Measurements from ENCODE around the gene TRMT11. TPM values are rescaled to one million over a fixed set of nuclear protein-coding genes. Genes with fewer than 3 reads are reported as not detected.
"Not testable (repeated sequence)": the region's sequence is repeated elsewhere in the genome, so short reads cannot be mapped to it uniquely, and the experiment has no call there.

TRMT11 gene
- polyA plus RNA-seq, 1 donor (not counting 4 experiments of a cell fraction or from before 2014, with no cell fraction given), result 23.0 TPM

DNA sequence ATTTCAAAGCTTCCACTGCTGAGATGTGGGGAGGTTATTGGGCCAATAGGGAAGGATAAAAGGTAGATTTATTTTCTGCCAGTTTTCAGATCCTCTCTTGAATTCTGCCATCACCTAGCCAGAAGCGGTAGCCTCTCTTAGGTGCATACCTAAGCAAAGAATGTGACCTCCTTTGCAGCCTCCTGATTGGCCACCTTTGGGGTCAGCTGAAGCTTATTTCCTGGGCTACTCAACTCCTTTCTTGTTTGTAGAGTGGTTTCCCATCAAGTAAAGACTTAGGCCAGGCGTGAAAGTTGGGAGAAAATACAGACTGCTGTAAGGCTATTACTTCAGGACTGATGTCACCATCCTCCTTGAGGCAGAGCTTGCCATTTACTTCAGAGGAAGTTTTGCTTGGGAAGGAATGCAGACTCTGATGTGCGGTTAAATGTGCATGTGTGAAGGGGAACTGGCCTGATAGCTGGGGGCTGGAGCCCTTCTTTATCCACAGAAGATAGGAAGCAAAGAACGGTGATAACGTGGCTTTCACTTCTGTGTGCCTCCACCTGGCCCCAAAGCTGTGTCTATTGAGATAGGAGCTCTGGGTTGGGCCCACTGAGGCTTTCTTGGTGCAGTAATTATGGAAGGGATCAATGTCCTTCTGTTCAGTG lies 70.1 kb downstream of the TRMT11 start:
- Histone ChIP-seq H3K27me3 (ENCODE audit: control insufficient read depth, extremely low read depth, insufficient read depth, low read length) (no peaks in the 10 kb centered on the region), H3K27ac (ENCODE audit: control insufficient read depth, insufficient read depth, low read length) (no peak overlapping the region), H3K4me3 (ENCODE audit: control insufficient read depth in 2 of 3, extremely low read depth in 1 of 3, insufficient read depth in 2 of 3, low read depth in 1 of 3, low read length in 3 of 3) (no peak overlapping the region), H3K9me1 (ENCODE audit: control insufficient read depth, extremely low read depth, insufficient read depth, low read length) (no peaks in the 10 kb centered on the region), H3K4me1 (ENCODE audit: control insufficient read depth, extremely low read depth, insufficient read depth, low read length) (no peaks in the 10 kb centered on the region), H3K4me2 (ENCODE audit: control insufficient read depth, extremely low read depth, insufficient read depth, low read depth, low read length) (no peak overlapping the region), H4K20me1 (ENCODE audit: control insufficient read depth, extremely low read depth, insufficient read depth, low read length) (no peaks in the 10 kb centered on the region), H3K9me3 (ENCODE audit: control insufficient read depth, low read depth, low read length) (no peaks in the 10 kb centered on the region), H3K79me2 (ENCODE audit: control insufficient read depth, insufficient read depth, low read length) (no peaks in the 10 kb centered on the region), H2AFZ (ENCODE audit: control insufficient read depth, low read length) (no peak overlapping the region), H3K36me3 (ENCODE audit: control insufficient read depth in 2 of 2, extremely low read depth in 1 of 2, insufficient read depth in 2 of 2, low read length in 2 of 2) (peaks cover 2 to 6% of the 10 kb centered on the region in 2 experiments), H3K9ac (ENCODE audit: control insufficient read depth, extremely low read depth, insufficient read depth, low read length) (no peak overlapping the region)
- FAIRE-seq (no peak), DNase-seq (ENCODE audit: low read depth, low spot score) (no peak)
- no peak for TF ChIP-seq EZH2 (IDR thresholded peaks at IDR 0.05; ENCODE audit: low read length)
- TF ChIP-seq, protein P1, sequence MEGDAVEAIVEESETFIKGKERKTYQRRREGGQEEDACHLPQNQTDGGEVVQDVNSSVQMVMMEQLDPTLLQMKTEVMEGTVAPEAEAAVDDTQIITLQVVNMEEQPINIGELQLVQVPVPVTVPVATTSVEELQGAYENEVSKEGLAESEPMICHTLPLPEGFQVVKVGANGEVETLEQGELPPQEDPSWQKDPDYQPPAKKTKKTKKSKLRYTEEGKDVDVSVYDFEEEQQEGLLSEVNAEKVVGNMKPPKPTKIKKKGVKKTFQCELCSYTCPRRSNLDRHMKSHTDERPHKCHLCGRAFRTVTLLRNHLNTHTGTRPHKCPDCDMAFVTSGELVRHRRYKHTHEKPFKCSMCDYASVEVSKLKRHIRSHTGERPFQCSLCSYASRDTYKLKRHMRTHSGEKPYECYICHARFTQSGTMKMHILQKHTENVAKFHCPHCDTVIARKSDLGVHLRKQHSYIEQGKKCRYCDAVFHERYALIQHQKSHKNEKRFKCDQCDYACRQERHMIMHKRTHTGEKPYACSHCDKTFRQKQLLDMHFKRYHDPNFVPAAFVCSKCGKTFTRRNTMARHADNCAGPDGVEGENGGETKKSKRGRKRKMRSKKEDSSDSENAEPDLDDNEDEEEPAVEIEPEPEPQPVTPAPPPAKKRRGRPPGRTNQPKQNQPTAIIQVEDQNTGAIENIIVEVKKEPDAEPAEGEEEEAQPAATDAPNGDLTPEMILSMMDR (optimal IDR thresholded peaks at IDR 0.05 in 1 of 3, IDR thresholded peaks at IDR 0.05 in 1 of 3, conservative IDR thresholded peaks at IDR 0.05 in 1 of 3; ENCODE audit: extremely low read depth in 1 of 3, insufficient read depth in 2 of 3, low read length in 3 of 3), result no peak
- dilution Hi-C loops (cut with MboI; ENCODE audit: extremely low pct_ligation_motif_present, low sequenced_read_pairs), result no loop called here

DNA sequence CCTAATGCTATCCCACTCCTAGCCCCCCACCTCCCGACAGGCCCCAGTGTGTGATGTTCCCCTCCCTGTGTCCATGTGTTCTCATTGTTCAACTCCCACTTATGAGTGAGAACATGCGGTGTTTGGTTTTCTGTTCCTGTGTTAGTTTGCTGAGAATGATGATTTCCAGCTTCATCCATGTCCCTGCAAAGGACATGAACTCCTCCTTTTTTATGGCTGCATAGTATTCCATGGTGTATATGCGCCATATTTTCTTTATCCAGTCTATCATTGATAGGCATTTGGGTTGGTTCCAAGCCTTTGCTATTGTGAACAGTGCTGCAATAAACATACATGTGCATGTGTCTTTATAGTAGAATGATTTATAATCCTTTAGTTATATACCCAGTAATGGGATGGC lies 71.7 kb downstream of the TRMT11 start:
- H2AFZ ChIP-seq (ENCODE audit: control insufficient read depth, low read length); H3K9me3 ChIP-seq (ENCODE audit: control insufficient read depth, low read depth, low read length); H3K4me2 ChIP-seq (ENCODE audit: control insufficient read depth, extremely low read depth, insufficient read depth, low read depth, low read length); H3K36me3 ChIP-seq (ENCODE audit: control insufficient read depth in 2 of 2, extremely low read depth in 1 of 2, insufficient read depth in 2 of 2, low read length in 2 of 2); H3K4me3 ChIP-seq (ENCODE audit: control insufficient read depth in 2 of 3, extremely low read depth in 1 of 3, insufficient read depth in 2 of 3, low read depth in 1 of 3, low read length in 3 of 3); H3K27ac ChIP-seq (ENCODE audit: control insufficient read depth, insufficient read depth, low read length); FAIRE-seq; H4K20me1 ChIP-seq (ENCODE audit: control insufficient read depth, extremely low read depth, insufficient read depth, low read length); H3K27me3 ChIP-seq (ENCODE audit: control insufficient read depth, extremely low read depth, insufficient read depth, low read length); dilution Hi-C loops (cut with MboI; ENCODE audit: extremely low pct_ligation_motif_present, low sequenced_read_pairs); H3K9ac ChIP-seq (ENCODE audit: control insufficient read depth, extremely low read depth, insufficient read depth, low read length); H3K79me2 ChIP-seq (ENCODE audit: control insufficient read depth, insufficient read depth, low read length); DNase-seq (ENCODE audit: low read depth, low spot score); H3K9me1 ChIP-seq (ENCODE audit: control insufficient read depth, extremely low read depth, insufficient read depth, low read length); H3K4me1 ChIP-seq (ENCODE audit: control insufficient read depth, extremely low read depth, insufficient read depth, low read length): not testable (repeated sequence)

GRCh38 chr6:126060400-126060799 lies 74.1 kb downstream of the TRMT11 start:
- TF ChIP-seq, protein P1 (optimal IDR thresholded peaks at IDR 0.05 in 1 of 3, IDR thresholded peaks at IDR 0.05 in 1 of 3, conservative IDR thresholded peaks at IDR 0.05 in 1 of 3; ENCODE audit: extremely low read depth in 1 of 3, insufficient read depth in 2 of 3, low read length in 3 of 3), result no peak
- TF ChIP-seq EZH2 (IDR thresholded peaks at IDR 0.05; ENCODE audit: low read length), result no peak
- H3K4me2 ChIP-seq (ENCODE audit: control insufficient read depth, extremely low read depth, insufficient read depth, low read depth, low read length), result no peak overlapping the region
- no peaks in the 10 kb centered on the region for H3K79me2 ChIP-seq (ENCODE audit: control insufficient read depth, insufficient read depth, low read length)
- no peaks in the 10 kb centered on the region for H4K20me1 ChIP-seq (ENCODE audit: control insufficient read depth, extremely low read depth, insufficient read depth, low read length)
- no peaks in the 10 kb centered on the region for H3K9me3 ChIP-seq (ENCODE audit: control insufficient read depth, low read depth, low read length)
- dilution Hi-C loops (cut with MboI; ENCODE audit: extremely low pct_ligation_motif_present, low sequenced_read_pairs), result no loop called here
- no peak for DNase-seq (ENCODE audit: low read depth, low spot score)
- FAIRE-seq, result no peak
- H3K9ac ChIP-seq (ENCODE audit: control insufficient read depth, extremely low read depth, insufficient read depth, low read length), result no peak overlapping the region
- no peak overlapping the region for H3K4me3 ChIP-seq (ENCODE audit: control insufficient read depth in 2 of 3, extremely low read depth in 1 of 3, insufficient read depth in 2 of 3, low read depth in 1 of 3, low read length in 3 of 3)
- H2AFZ ChIP-seq (ENCODE audit: control insufficient read depth, low read length), result no peak overlapping the region
- no peaks in the 10 kb centered on the region for H3K27me3 ChIP-seq (ENCODE audit: control insufficient read depth, extremely low read depth, insufficient read depth, low read length)
- H3K9me1 ChIP-seq (ENCODE audit: control insufficient read depth, extremely low read depth, insufficient read depth, low read length), result no peaks in the 10 kb centered on the region
- no peaks in the 10 kb centered on the region for H3K4me1 ChIP-seq (ENCODE audit: control insufficient read depth, extremely low read depth, insufficient read depth, low read length)
- peaks cover 4 to 5% of the 10 kb centered on the region in 2 experiments for H3K36me3 ChIP-seq (ENCODE audit: control insufficient read depth in 2 of 2, extremely low read depth in 1 of 2, insufficient read depth in 2 of 2, low read length in 2 of 2)
- H3K27ac ChIP-seq (ENCODE audit: control insufficient read depth, insufficient read depth, low read length), result no peak overlapping the region
